H7 (cell line): ENCODE measurements around the gene MAPK4. TPM values are rescaled to one million over a fixed set of nuclear protein-coding genes. Genes with fewer than 3 reads are reported as not detected.
"Not testable (repeated sequence)": the region's sequence is repeated elsewhere in the genome, so short reads cannot be mapped to it uniquely, and the experiment has no call there.

ENCODE experiments used
- DNase-seq: peaks from one replicate; pipeline ENCODE4 v3.0.0; 2012
- H3K27me3 ChIP-seq: 2 replicates; pipeline ENCODE4 v1.6.0; 2011; ENCODE audit warnings: mild to moderate bottlenecking, low read length; ENCODE audit not compliant: control insufficient read depth, insufficient read depth
- H3K36me3 ChIP-seq: replicated peaks from 2 replicates; pipeline ENCODE4 v1.5.1; 2011; ENCODE audit warnings: low read length; ENCODE audit not compliant: control insufficient read depth, insufficient read depth
- H3K4me3 ChIP-seq: 2 replicates; pipeline ENCODE4 v1.5.1; 2011; ENCODE audit warnings: low read depth, mild to moderate bottlenecking, control low read depth, low read length, moderate library complexity; ENCODE audit not compliant: insufficient read depth
- total RNA-seq: library from RNA; depleted of rRNA; stranded (reverse); fragments of >200 nt; shearing (Covaris generic); gene quantifications from 2 replicates; pipeline ENCODE4 v1.2.3, GENCODE V29; 2014; rRNA removed

MAPK4 gene
- total RNA-seq, 1 experiment from 2014 or later: 2.7 TPM

DNA sequence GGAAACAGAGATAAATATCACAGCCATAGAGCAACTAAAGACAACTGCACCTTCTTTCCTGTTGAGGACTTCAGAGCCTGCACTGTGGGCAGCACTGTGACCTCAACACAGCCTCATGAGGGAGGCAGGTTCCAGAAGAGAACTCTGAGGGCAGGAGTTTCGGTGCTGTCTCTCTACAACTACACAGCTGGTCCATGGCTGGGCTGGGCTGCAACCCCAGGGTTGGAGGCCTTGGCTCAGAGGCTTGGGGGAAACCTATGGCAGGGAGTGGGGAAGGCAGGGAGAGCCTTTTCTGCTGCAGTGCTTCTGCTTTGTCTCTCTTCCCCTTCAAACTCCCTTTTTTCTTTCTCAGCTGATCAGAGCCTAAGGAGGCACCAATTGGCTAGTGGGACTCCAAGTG is 193.4 kb downstream of the MAPK4 start:
- Histone ChIP-seq H3K27me3 (no peaks in the 10 kb centered on the region), H3K4me3 (no peak overlapping the region), H3K36me3 (no peaks in the 10 kb centered on the region)
- DNase-seq: no peak

DNA sequence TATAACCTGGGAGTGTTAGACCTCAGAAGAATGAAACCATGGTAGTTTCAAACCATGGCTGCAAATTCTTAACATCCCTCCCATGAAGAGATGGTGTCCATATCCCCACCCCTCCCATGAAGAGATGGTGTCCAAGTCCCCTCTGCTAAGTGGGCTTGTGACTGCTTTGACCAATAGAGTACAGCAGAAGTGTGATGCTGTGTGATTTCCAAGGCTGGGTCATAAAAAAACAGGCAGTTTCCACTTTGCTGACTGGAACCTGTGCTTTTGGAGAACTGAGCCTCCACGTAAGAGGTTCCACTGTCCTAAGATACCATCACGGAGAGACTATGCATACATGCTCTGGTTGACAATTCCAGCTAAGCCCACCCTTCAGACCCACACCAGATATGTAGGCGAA is 194.4 kb downstream of the MAPK4 start:
- no peaks in the 10 kb centered on the region for H3K27me3 ChIP-seq
- DNase-seq: no peak
- H3K36me3 ChIP-seq: no peaks in the 10 kb centered on the region
- H3K4me3 ChIP-seq: no peak overlapping the region

DNA sequence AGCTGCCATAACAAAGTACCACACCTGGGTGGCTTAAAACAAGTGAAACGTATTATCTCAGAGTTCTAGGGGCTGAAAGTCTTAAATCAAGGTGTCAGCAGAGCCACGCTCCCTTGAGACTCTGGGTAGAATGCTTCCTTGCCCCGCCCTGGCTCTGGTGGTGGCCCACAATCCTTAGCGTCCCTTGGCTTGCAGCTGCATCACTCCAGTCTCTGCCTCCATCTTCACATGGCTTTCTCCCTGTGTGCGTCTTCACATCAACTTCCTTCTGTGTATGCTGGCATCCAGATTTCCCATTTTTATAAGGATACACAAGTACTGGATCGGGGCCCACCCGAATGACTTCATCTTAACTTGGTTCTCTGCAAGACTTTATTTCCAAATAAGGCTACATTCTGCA is 197.5 kb downstream of the MAPK4 start:
- DNase-seq: no peak
- Histone ChIP-seq H3K27me3 (no peaks in the 10 kb centered on the region), H3K4me3 (no peak overlapping the region), H3K36me3 (no peaks in the 10 kb centered on the region)

DNA sequence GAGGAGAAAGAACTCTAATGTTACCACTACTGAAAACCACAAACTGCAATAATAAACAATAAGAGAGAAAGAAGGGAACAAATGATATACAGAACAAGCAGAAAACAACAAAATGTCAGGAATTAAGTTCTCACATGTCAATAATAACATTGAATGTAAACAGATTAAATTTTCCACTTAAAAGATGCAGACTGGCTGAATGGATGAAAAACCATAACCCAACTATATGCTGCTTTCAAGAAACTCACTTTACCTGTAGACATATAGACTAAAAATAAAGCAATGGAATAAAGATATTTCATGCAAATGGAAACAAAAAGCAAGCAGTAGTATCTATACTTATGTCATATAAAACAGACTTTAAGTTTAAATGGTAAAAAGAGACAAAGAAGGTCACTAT is 209.6 kb downstream of the MAPK4 start:
- DNase-seq: no peak
- Histone ChIP-seq H3K27me3 (no peaks in the 10 kb centered on the region), H3K36me3 (no peaks in the 10 kb centered on the region), H3K4me3 (no peak overlapping the region)

DNA sequence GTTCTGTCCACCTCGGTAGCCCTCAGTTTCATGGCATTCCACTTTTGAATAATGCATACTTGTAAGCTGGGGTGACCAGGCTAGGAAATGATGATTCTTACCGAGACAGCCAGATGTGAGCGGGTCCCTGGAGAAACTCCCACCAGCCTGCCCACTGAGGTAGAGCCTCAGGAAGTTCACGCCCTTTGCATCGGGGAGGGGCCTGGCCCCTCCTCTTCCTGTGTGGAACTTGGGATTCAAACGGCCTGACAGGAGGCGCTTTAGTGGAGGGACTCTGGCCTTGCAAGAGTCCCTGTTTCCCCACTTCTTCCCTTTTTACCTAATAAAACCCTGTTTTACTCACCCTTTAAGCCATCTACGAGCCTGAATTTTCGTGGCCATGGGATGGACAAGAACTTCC is 215.3 kb downstream of the MAPK4 start:
- no peak for DNase-seq
- no peaks in the 10 kb centered on the region for H3K36me3 ChIP-seq
- H3K27me3 ChIP-seq: no peaks in the 10 kb centered on the region
- H3K4me3 ChIP-seq: no peak overlapping the region

DNA sequence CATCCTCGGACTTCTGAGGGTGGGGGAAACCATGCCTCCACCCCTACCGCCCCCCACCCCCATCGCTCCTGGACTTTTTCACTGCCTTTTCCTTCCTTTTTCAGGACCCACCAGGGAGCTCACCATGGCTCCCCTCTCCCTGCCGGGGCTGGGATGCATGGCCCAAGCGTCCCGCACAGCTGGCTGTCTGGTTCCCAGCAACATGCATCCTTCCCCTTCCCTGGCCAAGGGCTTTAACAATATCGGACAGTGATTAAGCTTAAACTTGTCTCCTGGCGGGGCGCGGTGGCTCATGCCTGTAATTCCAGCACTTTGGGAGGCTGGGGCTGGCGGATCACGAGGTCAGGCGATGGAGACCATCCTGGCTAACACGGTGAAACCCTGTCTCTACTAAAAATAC is 215.8 kb downstream of the MAPK4 start:
- Histone ChIP-seq H3K36me3 (no peaks in the 10 kb centered on the region), H3K27me3 (no peaks in the 10 kb centered on the region), H3K4me3 (no peak overlapping the region)
- no peak for DNase-seq

DNA sequence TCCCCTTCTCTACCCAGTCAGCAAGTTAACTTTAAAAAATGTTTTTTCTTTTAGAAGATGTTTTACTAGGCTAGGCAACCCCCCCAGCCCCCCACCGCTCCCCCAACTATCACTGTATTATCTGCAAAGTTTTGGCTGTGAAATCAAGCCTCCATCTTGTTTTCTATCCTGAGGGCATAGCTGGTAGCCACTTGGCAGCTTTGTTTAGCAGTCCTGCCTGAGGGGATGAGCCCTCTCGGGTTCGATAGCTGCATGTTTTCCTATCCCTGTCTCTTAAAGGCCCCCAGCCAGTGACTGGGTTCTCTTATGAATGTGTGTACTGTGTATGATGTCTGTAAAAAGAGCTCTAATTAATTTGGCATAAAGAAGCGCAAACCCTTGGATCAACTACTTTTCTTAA is 216.5 kb downstream of the MAPK4 start:
- H3K36me3 ChIP-seq: no peaks in the 10 kb centered on the region
- H3K27me3 ChIP-seq: no peaks in the 10 kb centered on the region
- DNase-seq: no peak
- no peak overlapping the region for H3K4me3 ChIP-seq

DNA sequence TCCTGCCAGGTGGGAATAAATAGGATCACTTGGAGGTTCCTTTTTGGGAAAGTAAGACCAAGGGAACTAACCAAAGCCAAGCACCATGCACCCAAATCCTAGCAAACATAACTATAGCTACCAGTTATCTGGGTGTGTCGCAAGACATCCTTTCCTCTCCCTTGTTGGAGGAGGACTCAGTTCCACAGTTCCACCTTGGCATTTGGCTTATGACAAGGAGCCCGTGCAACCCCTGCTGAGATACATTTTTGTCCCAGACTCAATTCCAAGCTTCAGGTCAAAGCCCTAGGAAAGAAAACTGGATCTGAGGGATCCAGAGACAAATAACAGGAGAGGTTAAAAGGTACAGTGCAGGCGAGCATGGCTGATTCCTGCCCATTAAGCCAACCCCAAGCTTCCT is 219.1 kb downstream of the MAPK4 start:
- H3K36me3 ChIP-seq, H3K4me3 ChIP-seq, H3K27me3 ChIP-seq, DNase-seq: not testable (repeated sequence)

Other genes with a start within 250 kb of the MAPK4 start
- 29.2 and 33.9 TPM in 2 replicates for gene SKA1, start 185.0 kb upstream of the MAPK4 start, total RNA-seq